ENCODE data around the gene SHCBP1L.
A peak's percentile ranks its signal among the peaks of the same experiment; 100 is the strongest.

The SHCBP1L gene

GRCh38 chr1:182888736-182889531 lies 64.0 kb downstream of the SHCBP1L start:
- no peak for FAIRE-seq

GRCh38 chr1:182886985-182887384 lies 66.0 kb downstream of the SHCBP1L start:
- no peak for FAIRE-seq

GRCh38 chr1:182885591-182885990 lies 67.4 kb downstream of the SHCBP1L start:
- FAIRE-seq = no peak

GRCh38 chr1:182884872-182885271 lies 68.1 kb downstream of the SHCBP1L start:
- no peak for FAIRE-seq

- no peak for FAIRE-seq
Observed at GRCh38 chr1:182877842-182878241, 75.1 kb downstream of the SHCBP1L start.

- no peak for FAIRE-seq
Observed at GRCh38 chr1:182877331-182877730, 75.6 kb downstream of the SHCBP1L start.

- FAIRE-seq = no peak
Observed at GRCh38 chr1:182875889-182876288, 77.1 kb downstream of the SHCBP1L start.

- no peak for FAIRE-seq
Observed at GRCh38 chr1:182872881-182873280, 80.1 kb downstream of the SHCBP1L start.

- no peak for FAIRE-seq
Observed at GRCh38 chr1:182869241-182869666, 83.7 kb downstream of the SHCBP1L start.

- no peak for FAIRE-seq
Observed at GRCh38 chr1:182867861-182868260, 85.1 kb downstream of the SHCBP1L start.

GRCh38 chr1:182863940-182864339 lies 89.0 kb downstream of the SHCBP1L start:
- FAIRE-seq = no peak

- FAIRE-seq = peak; percentile 53
Observed at GRCh38 chr1:182862827-182863226, 90.1 kb downstream of the SHCBP1L start.

GRCh38 chr1:182861994-182862393 lies 91.0 kb downstream of the SHCBP1L start:
- FAIRE-seq = no peak

GRCh38 chr1:182860658-182861057 lies 92.3 kb downstream of the SHCBP1L start:
- FAIRE-seq = no peak

- no peak for FAIRE-seq
Observed at GRCh38 chr1:182857212-182857611, 95.8 kb downstream of the SHCBP1L start.

- no peak for FAIRE-seq
Observed at GRCh38 chr1:182855911-182856310, 97.1 kb downstream of the SHCBP1L start.

- no peak for FAIRE-seq
Observed at GRCh38 chr1:182851825-182852224, 101.1 kb downstream of the SHCBP1L start.

GRCh38 chr1:182850319-182850718 lies 102.6 kb downstream of the SHCBP1L start:
- no peak for FAIRE-seq
